ENCODE data around the gene SOX5.

Gene SOX5
- 0 to 0.04 reads per million in 2 experiments for total RNA-seq

GRCh38 chr12:23949348-23950209 is at the start of gene SOX5:
TSS of gene SOX5 (minus strand) at chr12:23949670. CDS start at chr12:23949601, 69 bp downstream.
- DNase-seq (ENCODE audit: low read depth) = no peak

DNA sequence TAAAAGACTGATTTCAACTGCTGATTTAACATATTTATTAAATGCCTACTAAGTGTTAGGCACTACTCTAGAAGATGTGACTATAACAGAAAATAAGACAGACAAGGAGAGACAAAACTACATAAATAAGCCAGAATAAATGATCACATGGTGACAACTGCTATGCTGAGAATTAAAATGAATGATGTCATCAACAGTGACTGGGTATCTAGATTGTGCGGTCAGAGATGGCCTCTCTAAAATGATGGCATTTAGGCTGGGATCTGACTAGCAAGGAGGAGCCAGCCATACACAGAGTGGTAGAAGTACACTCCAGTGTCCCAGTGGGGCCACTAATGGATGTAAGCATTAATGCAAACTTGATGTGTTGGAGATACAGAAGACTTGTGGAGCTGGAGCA is 37.6 kb upstream of the SOX5 start:
- no peak for DNase-seq (ENCODE audit: low read depth)

DNA sequence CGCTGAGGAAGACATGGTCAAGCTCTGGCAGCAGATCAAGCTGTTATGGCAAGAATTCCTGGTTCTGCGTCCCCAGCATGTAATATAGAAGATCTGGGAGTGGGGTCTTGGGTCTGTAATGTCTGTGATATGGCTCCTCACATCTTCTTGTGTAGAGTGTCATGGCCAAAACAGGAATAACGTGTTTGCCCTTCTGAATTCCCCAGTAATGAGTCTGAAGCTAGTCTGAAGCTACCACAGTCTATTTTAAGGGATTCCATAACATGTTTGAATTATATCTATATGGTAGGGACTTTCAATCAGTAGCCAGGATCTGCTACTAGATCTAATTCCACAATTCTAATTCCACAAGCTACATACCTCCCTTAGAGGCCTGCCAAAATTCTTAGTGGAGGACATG is 31.4 kb upstream of the SOX5 start:
- DNase-seq (ENCODE audit: low read depth) = no peak

DNA sequence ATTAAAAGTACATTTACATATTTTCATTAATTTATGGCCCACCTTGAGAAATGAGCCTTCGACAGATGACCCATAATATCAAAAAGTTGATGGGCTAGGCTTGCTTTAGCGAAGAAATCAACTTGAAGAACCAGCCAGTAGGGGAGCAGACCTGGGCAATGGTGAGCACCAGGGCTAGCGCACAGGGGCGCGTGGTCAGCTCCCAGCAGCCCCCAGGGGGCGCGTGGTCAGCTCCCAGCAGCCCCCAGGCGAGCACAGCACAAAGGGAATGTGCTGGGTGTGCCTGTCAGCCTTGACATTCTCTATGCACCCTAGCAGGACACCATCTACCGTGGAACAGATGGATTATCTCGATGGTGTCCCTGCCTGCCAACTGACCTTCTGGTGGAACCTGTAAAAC is 15.3 kb upstream of the SOX5 start:
- DNase-seq (ENCODE audit: low read depth) = no peak

GRCh38 chr12:23959826-23960225 is 10.4 kb upstream of the SOX5 start:
- DNase-seq (ENCODE audit: low read depth) = no peak

GRCh38 chr12:23954332-23954731 is 4.9 kb upstream of the SOX5 start:
- DNase-seq (ENCODE audit: low read depth) = no peak

GRCh38 chr12:23952071-23952470 is 2.6 kb upstream of the SOX5 start:
- DNase-seq (ENCODE audit: low read depth) = no peak

- no peak for DNase-seq (ENCODE audit: low read depth)
These were observed 1.4 kb upstream of the SOX5 start for GRCh38 chr12:23950775-23951451.

- no peak for DNase-seq (ENCODE audit: low read depth)
These were observed 822 bp upstream of the SOX5 start for GRCh38 chr12:23950210-23950774.

GRCh38 chr12:23948291-23948690 is 1.2 kb downstream of the SOX5 start:
- DNase-seq (ENCODE audit: low read depth) = no peak

GRCh38 chr12:23947395-23947794 is 2.1 kb downstream of the SOX5 start:
- no peak for DNase-seq (ENCODE audit: low read depth)

GRCh38 chr12:23945249-23945648 is 4.2 kb downstream of the SOX5 start:
- no peak for DNase-seq (ENCODE audit: low read depth)

DNA sequence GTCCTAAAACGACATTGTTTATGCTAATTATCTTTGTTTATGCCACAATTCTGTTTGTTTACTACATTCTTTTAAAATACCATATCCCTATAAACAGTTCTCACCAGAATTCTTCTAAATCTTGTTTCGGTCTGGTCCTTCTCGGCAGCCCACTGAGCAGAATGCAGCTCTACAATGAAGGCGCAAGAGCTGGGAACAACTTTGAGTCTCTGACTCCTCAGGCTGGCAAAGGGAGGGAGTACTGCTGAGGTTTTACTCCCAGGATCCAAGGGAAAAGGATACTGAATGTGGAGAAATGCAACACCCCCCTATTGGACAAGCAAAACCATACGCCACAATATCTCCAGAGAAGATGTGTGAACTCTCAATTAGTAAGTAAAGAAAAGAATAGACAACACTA is 5.4 kb downstream of the SOX5 start:
- no peak for DNase-seq (ENCODE audit: low read depth)

DNA sequence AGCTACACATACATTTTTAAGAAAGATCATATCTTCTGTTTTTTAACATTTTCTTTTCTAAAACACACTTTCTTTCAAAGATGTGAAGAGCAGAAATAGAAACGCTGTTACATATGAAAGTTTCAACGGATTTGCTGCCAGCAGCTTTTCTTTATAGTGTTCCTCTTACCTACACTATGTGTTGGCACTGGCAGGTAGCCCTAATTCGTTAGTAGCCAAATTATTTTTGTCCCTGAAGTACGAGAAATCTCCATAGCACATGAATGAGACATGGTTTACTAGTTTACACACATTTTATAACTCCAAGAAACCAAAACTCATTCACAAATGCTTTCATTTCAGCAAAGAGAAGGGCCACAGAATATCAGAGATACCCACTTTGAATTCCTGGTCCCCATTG is 6.6 kb downstream of the SOX5 start:
- DNase-seq (ENCODE audit: low read depth) = no peak

DNA sequence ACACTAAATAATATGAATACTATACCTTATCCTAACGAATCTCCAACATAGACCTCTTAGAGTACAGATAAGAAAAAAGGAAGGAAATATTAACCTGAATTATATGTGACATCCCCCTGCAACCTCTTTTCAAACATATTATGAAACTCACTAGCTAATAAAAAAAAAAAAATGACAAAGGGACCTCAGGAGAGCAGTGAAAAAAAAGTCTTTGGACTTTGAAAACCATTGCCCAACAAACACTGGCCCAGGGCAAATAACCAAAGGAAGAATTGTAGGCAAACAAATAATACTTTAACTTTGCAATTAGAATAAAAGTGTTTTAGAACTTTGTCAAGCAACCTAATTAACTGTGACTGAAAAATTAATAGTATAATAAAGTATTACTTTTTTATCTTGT is 7.7 kb downstream of the SOX5 start:
- DNase-seq (ENCODE audit: low read depth) = no peak

- no peak for DNase-seq (ENCODE audit: low read depth)
These were observed 11.0 kb downstream of the SOX5 start for GRCh38 chr12:23938422-23938821.

DNA sequence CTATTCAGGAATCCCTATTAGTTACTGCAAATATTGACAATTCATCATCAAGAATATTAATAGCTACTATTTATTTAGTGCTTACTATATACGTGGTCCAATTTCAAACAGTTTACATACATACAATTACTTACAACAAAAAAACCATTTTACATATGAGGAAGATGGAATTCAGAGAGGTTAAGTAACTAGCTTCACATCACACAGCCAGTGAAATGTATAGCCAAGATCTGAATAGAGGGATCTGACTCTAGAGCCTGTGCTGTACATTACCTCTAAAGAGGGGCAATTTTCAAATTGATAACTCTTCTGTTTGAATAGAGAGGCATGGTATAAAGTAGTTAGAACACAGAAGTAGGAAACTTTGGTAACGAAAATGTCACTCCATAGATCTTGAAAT is 18.3 kb downstream of the SOX5 start:
- DNase-seq (ENCODE audit: low read depth) = no peak

- no peak for DNase-seq (ENCODE audit: low read depth)
These were observed 18.9 kb downstream of the SOX5 start for GRCh38 chr12:23930599-23930998.

- DNase-seq (ENCODE audit: low read depth) = no peak
These were observed 19.6 kb downstream of the SOX5 start for GRCh38 chr12:23929906-23930305.

DNA sequence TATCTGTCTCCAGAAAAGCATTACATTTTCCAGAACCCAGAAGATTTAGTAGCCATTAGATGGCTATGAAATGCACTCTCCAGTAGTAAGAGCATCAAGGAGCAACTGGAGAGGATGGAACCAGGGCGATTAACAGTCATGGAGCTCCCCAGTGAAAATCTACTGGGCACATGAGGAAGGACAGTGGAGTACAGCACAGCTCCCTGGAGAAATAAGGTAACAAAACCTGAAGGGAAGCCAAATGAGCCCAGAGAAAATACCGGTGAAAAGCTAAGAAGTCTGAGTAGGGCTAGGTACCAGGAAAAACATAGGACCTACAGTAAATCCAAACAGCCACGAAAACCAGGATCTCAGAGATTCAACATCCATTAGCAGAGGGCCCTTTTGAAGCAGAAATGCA is 21.6 kb downstream of the SOX5 start:
- DNase-seq (ENCODE audit: low read depth) = no peak

DNA sequence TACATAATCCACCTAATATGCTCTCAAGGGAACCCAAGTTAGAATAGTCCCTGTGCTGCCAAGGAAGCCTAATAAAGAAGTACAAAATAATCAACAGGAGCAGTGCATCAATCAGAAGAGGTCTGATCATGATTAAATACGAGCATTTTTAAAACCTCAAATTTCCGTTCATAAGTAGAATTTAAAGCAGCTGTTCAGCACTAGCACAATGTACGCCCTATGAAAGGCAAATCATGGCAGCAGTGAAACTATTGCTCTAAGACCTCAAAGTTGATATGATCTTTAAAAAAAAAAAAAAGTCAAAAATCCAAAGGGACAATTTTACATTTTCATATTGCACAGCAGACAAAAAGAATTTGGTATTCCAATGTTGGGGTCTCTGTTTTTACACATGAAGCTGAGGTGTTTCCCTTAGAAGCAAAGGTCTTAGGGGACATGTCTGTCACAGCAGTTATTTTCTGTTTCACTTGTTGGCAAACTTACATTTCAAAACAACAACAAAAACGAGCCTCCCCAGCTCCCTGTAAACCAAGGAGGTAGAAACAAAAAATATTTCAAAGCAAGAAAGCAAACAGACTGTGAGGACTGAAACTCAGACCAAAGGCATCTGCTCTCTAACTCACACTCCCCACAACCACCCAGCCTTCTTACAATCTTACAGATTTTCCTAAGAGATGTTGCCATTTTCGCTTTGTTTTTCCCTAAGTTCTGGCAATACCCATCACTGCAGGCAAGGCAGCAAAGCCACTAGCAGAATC is 28.2 kb downstream of the SOX5 start:
- no peak for DNase-seq (ENCODE audit: low read depth)

GRCh38 chr12:23911574-23911973 is 37.9 kb downstream of the SOX5 start:
- DNase-seq (ENCODE audit: low read depth) = no peak

Data from T follicular helper cell (primary cell).